ENCODE measurements around the gene CASR.

CASR gene

GRCh38 chr3:122183893-122184590, 574 bp downstream of the CASR start:
- no peaks in the 10 kb centered on the region for H3K27me3 ChIP-seq (ENCODE audit: insufficient read depth, low read depth)
- no peaks in the 10 kb centered on the region for H3K79me2 ChIP-seq (ENCODE audit: insufficient read depth, low read depth)
- no peak overlapping the region for H2AFZ ChIP-seq (ENCODE audit: low read depth)
- H3K4me3 ChIP-seq (IDR thresholded peaks at IDR 0.05; ENCODE audit: insufficient read depth, low read depth, low read length) = no peak overlapping the region
- H3K9ac ChIP-seq = no peak overlapping the region
- no peaks in the 10 kb centered on the region for H3K36me3 ChIP-seq (ENCODE audit: insufficient read depth)
- H3K4me2 ChIP-seq = no peak overlapping the region
- no peaks in the 10 kb centered on the region for H4K20me1 ChIP-seq (ENCODE audit: insufficient read depth)
- H3K4me1 ChIP-seq (ENCODE audit: low read depth, poor library complexity, severe bottlenecking) = no peaks in the 10 kb centered on the region
- H3K27ac ChIP-seq = no peak overlapping the region
- TF ChIP-seq, protein P1, sequence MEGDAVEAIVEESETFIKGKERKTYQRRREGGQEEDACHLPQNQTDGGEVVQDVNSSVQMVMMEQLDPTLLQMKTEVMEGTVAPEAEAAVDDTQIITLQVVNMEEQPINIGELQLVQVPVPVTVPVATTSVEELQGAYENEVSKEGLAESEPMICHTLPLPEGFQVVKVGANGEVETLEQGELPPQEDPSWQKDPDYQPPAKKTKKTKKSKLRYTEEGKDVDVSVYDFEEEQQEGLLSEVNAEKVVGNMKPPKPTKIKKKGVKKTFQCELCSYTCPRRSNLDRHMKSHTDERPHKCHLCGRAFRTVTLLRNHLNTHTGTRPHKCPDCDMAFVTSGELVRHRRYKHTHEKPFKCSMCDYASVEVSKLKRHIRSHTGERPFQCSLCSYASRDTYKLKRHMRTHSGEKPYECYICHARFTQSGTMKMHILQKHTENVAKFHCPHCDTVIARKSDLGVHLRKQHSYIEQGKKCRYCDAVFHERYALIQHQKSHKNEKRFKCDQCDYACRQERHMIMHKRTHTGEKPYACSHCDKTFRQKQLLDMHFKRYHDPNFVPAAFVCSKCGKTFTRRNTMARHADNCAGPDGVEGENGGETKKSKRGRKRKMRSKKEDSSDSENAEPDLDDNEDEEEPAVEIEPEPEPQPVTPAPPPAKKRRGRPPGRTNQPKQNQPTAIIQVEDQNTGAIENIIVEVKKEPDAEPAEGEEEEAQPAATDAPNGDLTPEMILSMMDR (conservative IDR thresholded peaks at IDR 0.05; ENCODE audit: low read depth, low read length) = no peak

DNA sequence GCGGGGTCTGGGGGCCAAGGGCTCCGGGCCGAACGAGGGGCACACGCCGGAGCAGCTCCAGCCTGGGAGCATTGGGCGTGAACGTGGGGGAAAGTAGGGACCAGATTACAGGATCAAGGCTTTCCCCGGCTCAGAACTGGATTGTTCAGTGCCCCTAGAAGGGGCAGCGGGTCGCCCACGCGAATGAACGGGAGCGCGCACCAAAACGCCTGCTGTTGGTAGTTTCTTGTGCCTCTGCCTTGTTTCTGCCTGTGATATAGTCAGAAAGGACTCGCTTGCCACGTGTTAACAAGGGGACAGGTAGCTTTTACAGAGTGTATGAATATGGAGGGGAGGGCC, 1.1 kb downstream of the CASR start:
- Histone ChIP-seq H3K9ac (no peak overlapping the region), H3K27me3 (ENCODE audit: insufficient read depth, low read depth) (no peaks in the 10 kb centered on the region), H3K79me2 (ENCODE audit: insufficient read depth, low read depth) (no peaks in the 10 kb centered on the region), H3K4me2 (no peak overlapping the region), H3K4me3 (IDR thresholded peaks at IDR 0.05; ENCODE audit: insufficient read depth, low read depth, low read length) (no peak overlapping the region), H3K27ac (no peak overlapping the region), H3K36me3 (ENCODE audit: insufficient read depth) (no peaks in the 10 kb centered on the region), H3K4me1 (ENCODE audit: low read depth, poor library complexity, severe bottlenecking) (no peaks in the 10 kb centered on the region), H4K20me1 (ENCODE audit: insufficient read depth) (no peaks in the 10 kb centered on the region), H2AFZ (ENCODE audit: low read depth) (no peak overlapping the region)
- TF ChIP-seq, protein P1 (conservative IDR thresholded peaks at IDR 0.05; ENCODE audit: low read depth, low read length) = no peak

- Histone ChIP-seq H3K36me3 (ENCODE audit: insufficient read depth) (no peaks in the 10 kb centered on the region), H3K27me3 (ENCODE audit: insufficient read depth, low read depth) (no peaks in the 10 kb centered on the region), H3K79me2 (ENCODE audit: insufficient read depth, low read depth) (no peaks in the 10 kb centered on the region), H3K27ac (no peak overlapping the region), H4K20me1 (ENCODE audit: insufficient read depth) (no peaks in the 10 kb centered on the region), H3K4me2 (no peak overlapping the region), H2AFZ (ENCODE audit: low read depth) (no peak overlapping the region), H3K9ac (no peak overlapping the region), H3K4me3 (IDR thresholded peaks at IDR 0.05; ENCODE audit: insufficient read depth, low read depth, low read length) (no peak overlapping the region), H3K4me1 (ENCODE audit: low read depth, poor library complexity, severe bottlenecking) (no peaks in the 10 kb centered on the region)
- TF ChIP-seq, protein P1 (conservative IDR thresholded peaks at IDR 0.05; ENCODE audit: low read depth, low read length) = no peak
These were observed 2.9 kb downstream of the CASR start for GRCh38 chr3:122186372-122186771.

- H3K4me1 ChIP-seq (ENCODE audit: low read depth, poor library complexity, severe bottlenecking) = no peaks in the 10 kb centered on the region
- no peaks in the 10 kb centered on the region for H4K20me1 ChIP-seq (ENCODE audit: insufficient read depth)
- no peaks in the 10 kb centered on the region for H3K36me3 ChIP-seq (ENCODE audit: insufficient read depth)
- H3K4me3 ChIP-seq (IDR thresholded peaks at IDR 0.05; ENCODE audit: insufficient read depth, low read depth, low read length) = no peak overlapping the region
- H3K79me2 ChIP-seq (ENCODE audit: insufficient read depth, low read depth) = no peaks in the 10 kb centered on the region
- H3K27me3 ChIP-seq (ENCODE audit: insufficient read depth, low read depth) = no peaks in the 10 kb centered on the region
- TF ChIP-seq, protein P1 (conservative IDR thresholded peaks at IDR 0.05; ENCODE audit: low read depth, low read length) = no peak
- H3K9ac ChIP-seq = no peak overlapping the region
- H3K4me2 ChIP-seq = no peak overlapping the region
- H3K27ac ChIP-seq = no peak overlapping the region
- H2AFZ ChIP-seq (ENCODE audit: low read depth) = no peak overlapping the region
These were observed 5.3 kb downstream of the CASR start for GRCh38 chr3:122188737-122189136.

All from KMS-11 (cell line).